HCT116 (cell line): ENCODE measurements around the gene INPP5B. TPM values are rescaled to one million over a fixed set of nuclear protein-coding genes. Genes with fewer than 3 reads are reported as not detected.

Experiments used
- ATAC-seq: fragments of 200-7000 bp; cut with Tn5 transposase; 2 replicates; pipeline ENCODE4 v1.9.1; 2020; ENCODE audit warnings: mild to moderate bottlenecking, moderate library complexity
- BruUV-seq: library from RNA; stranded (reverse); fragments of 400-500 nt; replicated peaks from 2 replicates; lab custom pipeline; 2021; lab: Mats Ljungman, UMichigan
- CTCF ChIA-PET: fragments of 300-600 bp; sonication (Branson Sonifier 250); formaldehyde crosslinking; loops from one replicate; lab custom pipeline; 2021; ENCODE audit warnings: antibody characterized with exemption; lab: Charles Lee
- POLR2A ChIA-PET: fragments of 300-600, 350-600 bp; sonication (Branson Sonifier 250); formaldehyde crosslinking; loops from one replicate; lab custom pipeline; 2021; ENCODE audit warnings: antibody characterized with exemption; lab: Charles Lee
- RAD21 ChIA-PET, 2 experiments: fragments of 300-600 bp; sonication (Branson Sonifier 250); formaldehyde crosslinking; loops; one replicate each; lab custom pipeline; 2023; ENCODE audit warnings: low total read pairs in 2 of 2; ENCODE audit not compliant: uncharacterized antibody in 2 of 2, unreplicated experiment in 2 of 2, low non-redundant PET in 1 of 2; lab: Charles Lee
- DNase-seq: peaks from one replicate; pipeline ENCODE4 v3.0.0-alpha.2; 2010; ENCODE audit warnings: low read depth, low spot score
- H2AFZ ChIP-seq: fragments of 200-600 bp; shearing (Covaris generic), sonication (generic); 2 replicates; pipeline ENCODE4 v1.6.1; 2017; ENCODE audit warnings: low read depth, mixed run types, mixed read lengths, antibody characterized with exemption, low read length; ENCODE audit not compliant: poor library complexity, severe bottlenecking
- H3K27ac ChIP-seq: 2 replicates; pipeline ENCODE4 v1.5.1; 2012; ENCODE audit warnings: low read depth, low read length
- H3K27me3 ChIP-seq: fragments of 200-600 bp; sonication (generic); 2 replicates; pipeline ENCODE4 v1.6.1; 2016; ENCODE audit warnings: mixed run types, low read length, mixed read lengths; ENCODE audit not compliant: insufficient read depth
- H3K36me3 ChIP-seq, 2 experiments: fragments of 200-500 bp in 1 of 2; fragments of 200-600 bp in 1 of 2; sonication (Bioruptor generic) in 1 of 2; sonication (generic) in 1 of 2; 2 replicates each; pipeline versions ENCODE4 v1.5.1 to v1.6.1; 2014 to 2016; ENCODE audit warnings: low read length in 2 of 2, inconsistent platforms in 1 of 2, mixed read lengths in 1 of 2, mixed run types in 1 of 2; ENCODE audit not compliant: insufficient read depth in 2 of 2, control insufficient read depth in 1 of 2
- H3K4me1 ChIP-seq, 2 experiments: fragments of 200-600 bp in 1 of 2; sonication (generic) in 1 of 2; 2 replicates each; pipeline versions ENCODE4 v1.5.1 to v1.6.1; 2012 to 2017; ENCODE audit warnings: low read length in 2 of 2, inconsistent platforms in 1 of 2, mild to moderate bottlenecking in 1 of 2, mixed read lengths in 1 of 2, mixed run types in 1 of 2, moderate library complexity in 1 of 2; ENCODE audit not compliant: insufficient read depth in 2 of 2, control insufficient read depth in 1 of 2
- H3K4me2 ChIP-seq: fragments of 200-600 bp; sonication (generic); 2 replicates; pipeline ENCODE4 v1.6.1; 2017; ENCODE audit warnings: mixed run types, low read length, mixed read lengths
- H3K4me3 ChIP-seq, 2 experiments: fragments of 200-600 bp in 1 of 2; sonication (generic) in 1 of 2; replicated peaks in 1 of 2; 2 replicates each; pipeline ENCODE4 v1.5.1; 2011 to 2016; ENCODE audit warnings: low read length in 2 of 2, control low read depth in 1 of 2, low read depth in 1 of 2, mild to moderate bottlenecking in 1 of 2, mixed read lengths in 1 of 2, mixed run types in 1 of 2
- H3K79me2 ChIP-seq: fragments of 200-600 bp; sonication (generic); 2 replicates; pipeline ENCODE4 v1.6.1; 2017; ENCODE audit warnings: mild to moderate bottlenecking, mixed run types, low read length, moderate library complexity, mixed read lengths; ENCODE audit not compliant: insufficient read depth
- H3K9ac ChIP-seq: fragments of 200-600 bp; sonication (generic); 2 replicates; pipeline ENCODE4 v1.6.1; 2016; ENCODE audit warnings: low read length, mixed read lengths
- H3K9me2 ChIP-seq: fragments of 200-600 bp; sonication (generic), shearing (Covaris generic); 2 replicates; pipeline ENCODE4 v1.6.1; 2017; ENCODE audit warnings: mixed run types, mild to moderate bottlenecking, moderate library complexity; ENCODE audit not compliant: insufficient read depth
- H3K9me3 ChIP-seq, 2 experiments: fragments of 200-500 bp in 1 of 2; fragments of 200-600 bp in 1 of 2; sonication (Bioruptor generic) in 1 of 2; sonication (generic) in 1 of 2; 2 replicates each; pipeline ENCODE4 v1.6.1; 2014 to 2017; ENCODE audit warnings: low read length in 2 of 2, mixed read lengths in 2 of 2, inconsistent platforms in 1 of 2, low read depth in 1 of 2, mild to moderate bottlenecking in 1 of 2, mixed run types in 1 of 2, moderate library complexity in 1 of 2; ENCODE audit not compliant: control insufficient read depth in 1 of 2, insufficient read depth in 1 of 2
- H4K20me1 ChIP-seq: fragments of 200-600 bp; sonication (generic), shearing (Covaris generic); 2 replicates; pipeline ENCODE4 v1.6.1; 2017; ENCODE audit warnings: mixed run types, mild to moderate bottlenecking, moderate library complexity; ENCODE audit not compliant: insufficient read depth
- EGR1 ChIP-seq: IDR thresholded peaks from 2 replicates; pipeline ENCODE4 v1.6.1; 2012; ENCODE audit warnings: low read depth
- ELF1 ChIP-seq: IDR thresholded peaks from 2 replicates; pipeline ENCODE4 v1.6.1; 2012; ENCODE audit warnings: low read depth, borderline replicate concordance
- EZH2phosphoT487 ChIP-seq: fragments of 200-600 bp; IDR thresholded peaks from 2 replicates; pipeline ENCODE4 v1.6.1; 2018; ENCODE audit warnings: antibody characterized with exemption, borderline replicate concordance
- FOSL1 ChIP-seq: IDR thresholded peaks from 2 replicates; pipeline ENCODE4 v1.6.1; 2012; ENCODE audit warnings: low read depth
- JUND ChIP-seq: IDR thresholded peaks from 2 replicates; pipeline ENCODE4 v1.6.1; 2012
- POLR2A ChIP-seq: IDR thresholded peaks from 2 replicates; pipeline ENCODE4 v1.7.0; 2011; ENCODE audit warnings: borderline replicate concordance; ENCODE audit not compliant: insufficient read depth, insufficient read length; ENCODE audit errors: extremely low read depth
- SRF ChIP-seq: IDR thresholded peaks from 2 replicates; pipeline ENCODE4 v1.6.1; 2012; ENCODE audit warnings: low read depth
- TCF7L2 ChIP-seq: IDR thresholded peaks from 2 replicates; pipeline ENCODE4 v1.7.0; 2011; ENCODE audit warnings: borderline replicate concordance, inconsistent platforms; ENCODE audit not compliant: insufficient read depth, insufficient read length; ENCODE audit errors: extremely low read depth
- YY1 ChIP-seq: IDR thresholded peaks from 2 replicates; pipeline ENCODE4 v1.6.1; 2011; ENCODE audit warnings: low read length, low read depth, moderate library complexity, mild to moderate bottlenecking; ENCODE audit not compliant: insufficient replicate concordance; ENCODE audit errors: extremely low read depth
- ZFX ChIP-seq: fragments of 450-650 bp; IDR thresholded peaks from 2 replicates; pipeline ENCODE4 v1.6.1; 2017
- intact Hi-C: fragments of 100-400 bp; cut with micrococcal nuclease; formaldehyde crosslinking; loops from 2 replicates; pipeline ENCODE4 v1.10.0; 2022
- total RNA-seq: library from RNA; stranded (reverse); gene quantifications from one replicate; pipeline ENCODE4 v1.2.1, GENCODE V29; 2021; ENCODE audit not compliant: unreplicated experiment
- TF ChIP-seq, protein P1 (sequence below): IDR thresholded peaks from 2 replicates; pipeline ENCODE4 v1.6.1; 2012
- TF ChIP-seq, protein P2 (sequence below): IDR thresholded peaks from 2 replicates; pipeline ENCODE4 v1.6.1; 2012
- TF ChIP-seq, protein P3 (sequence below): IDR thresholded peaks from 2 replicates; pipeline ENCODE4 v1.6.1; 2012; ENCODE audit warnings: low read depth
- TF ChIP-seq, protein P4 (sequence below), 3 experiments: fragments of 200-600 bp in 1 of 3; sonication (generic) in 1 of 3; IDR thresholded peaks in 2 of 3; conservative IDR thresholded peaks in 1 of 3; 2 replicates each; pipeline ENCODE4 v1.5.1; 2012 to 2017; ENCODE audit warnings: low read depth in 2 of 3, low read length in 2 of 3, antibody characterized with exemption in 1 of 3, borderline replicate concordance in 1 of 3, control low read depth in 1 of 3, mild to moderate bottlenecking in 1 of 3, mixed read lengths in 1 of 3, mixed run types in 1 of 3, moderate library complexity in 1 of 3; ENCODE audit not compliant: insufficient read depth in 1 of 3

Gene INPP5B
- total RNA-seq, 1 experiment from 2014 or later, result 20.8 TPM

DNA sequence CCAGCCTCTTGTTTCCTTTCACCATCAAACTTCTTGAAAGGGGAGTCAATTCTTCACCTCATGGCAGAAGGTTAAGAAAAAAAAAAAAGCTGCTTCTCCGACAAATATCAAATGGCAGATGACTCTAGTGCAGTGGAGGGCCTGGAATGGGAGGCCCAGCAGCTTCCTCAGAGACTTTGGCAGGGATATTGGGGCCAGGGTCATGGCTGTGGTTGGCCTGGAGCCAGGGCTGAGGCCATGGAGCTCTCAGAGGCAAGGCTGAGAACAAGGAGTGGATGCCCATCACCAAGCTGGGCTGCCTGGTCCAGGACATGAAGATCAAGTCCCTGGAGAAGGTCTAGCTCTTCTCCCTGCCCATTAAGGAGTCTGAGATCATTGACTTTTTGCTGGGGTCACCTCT lies 106.1 kb downstream of the INPP5B start:
- H3K4me1 ChIP-seq, result no peaks in the 10 kb centered on the region
- RAD21 ChIA-PET, result interaction anchor here in 1 of 2 experiments (0.7 kb wide), 1 partner anchor 332 kb away, joined by 3 read pairs; no protein-coding TSS in a partner anchor
- no peak overlapping the region for H2AFZ ChIP-seq
- H4K20me1 ChIP-seq, result no peaks in the 10 kb centered on the region
- TF ChIP-seq, protein P1, sequence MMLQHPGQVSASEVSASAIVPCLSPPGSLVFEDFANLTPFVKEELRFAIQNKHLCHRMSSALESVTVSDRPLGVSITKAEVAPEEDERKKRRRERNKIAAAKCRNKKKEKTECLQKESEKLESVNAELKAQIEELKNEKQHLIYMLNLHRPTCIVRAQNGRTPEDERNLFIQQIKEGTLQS, result no peak
- TF ChIP-seq, protein P2, sequence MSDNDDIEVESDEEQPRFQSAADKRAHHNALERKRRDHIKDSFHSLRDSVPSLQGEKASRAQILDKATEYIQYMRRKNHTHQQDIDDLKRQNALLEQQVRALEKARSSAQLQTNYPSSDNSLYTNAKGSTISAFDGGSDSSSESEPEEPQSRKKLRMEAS, result no peak
- TF ChIP-seq, protein P3, sequence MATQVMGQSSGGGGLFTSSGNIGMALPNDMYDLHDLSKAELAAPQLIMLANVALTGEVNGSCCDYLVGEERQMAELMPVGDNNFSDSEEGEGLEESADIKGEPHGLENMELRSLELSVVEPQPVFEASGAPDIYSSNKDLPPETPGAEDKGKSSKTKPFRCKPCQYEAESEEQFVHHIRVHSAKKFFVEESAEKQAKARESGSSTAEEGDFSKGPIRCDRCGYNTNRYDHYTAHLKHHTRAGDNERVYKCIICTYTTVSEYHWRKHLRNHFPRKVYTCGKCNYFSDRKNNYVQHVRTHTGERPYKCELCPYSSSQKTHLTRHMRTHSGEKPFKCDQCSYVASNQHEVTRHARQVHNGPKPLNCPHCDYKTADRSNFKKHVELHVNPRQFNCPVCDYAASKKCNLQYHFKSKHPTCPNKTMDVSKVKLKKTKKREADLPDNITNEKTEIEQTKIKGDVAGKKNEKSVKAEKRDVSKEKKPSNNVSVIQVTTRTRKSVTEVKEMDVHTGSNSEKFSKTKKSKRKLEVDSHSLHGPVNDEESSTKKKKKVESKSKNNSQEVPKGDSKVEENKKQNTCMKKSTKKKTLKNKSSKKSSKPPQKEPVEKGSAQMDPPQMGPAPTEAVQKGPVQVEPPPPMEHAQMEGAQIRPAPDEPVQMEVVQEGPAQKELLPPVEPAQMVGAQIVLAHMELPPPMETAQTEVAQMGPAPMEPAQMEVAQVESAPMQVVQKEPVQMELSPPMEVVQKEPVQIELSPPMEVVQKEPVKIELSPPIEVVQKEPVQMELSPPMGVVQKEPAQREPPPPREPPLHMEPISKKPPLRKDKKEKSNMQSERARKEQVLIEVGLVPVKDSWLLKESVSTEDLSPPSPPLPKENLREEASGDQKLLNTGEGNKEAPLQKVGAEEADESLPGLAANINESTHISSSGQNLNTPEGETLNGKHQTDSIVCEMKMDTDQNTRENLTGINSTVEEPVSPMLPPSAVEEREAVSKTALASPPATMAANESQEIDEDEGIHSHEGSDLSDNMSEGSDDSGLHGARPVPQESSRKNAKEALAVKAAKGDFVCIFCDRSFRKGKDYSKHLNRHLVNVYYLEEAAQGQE, result no peak
- TF ChIP-seq EGR1, result no peak
- no peak for TF ChIP-seq FOSL1
- no peak for TF ChIP-seq TCF7L2
- no peak for TF ChIP-seq SRF
- TF ChIP-seq, protein P4, sequence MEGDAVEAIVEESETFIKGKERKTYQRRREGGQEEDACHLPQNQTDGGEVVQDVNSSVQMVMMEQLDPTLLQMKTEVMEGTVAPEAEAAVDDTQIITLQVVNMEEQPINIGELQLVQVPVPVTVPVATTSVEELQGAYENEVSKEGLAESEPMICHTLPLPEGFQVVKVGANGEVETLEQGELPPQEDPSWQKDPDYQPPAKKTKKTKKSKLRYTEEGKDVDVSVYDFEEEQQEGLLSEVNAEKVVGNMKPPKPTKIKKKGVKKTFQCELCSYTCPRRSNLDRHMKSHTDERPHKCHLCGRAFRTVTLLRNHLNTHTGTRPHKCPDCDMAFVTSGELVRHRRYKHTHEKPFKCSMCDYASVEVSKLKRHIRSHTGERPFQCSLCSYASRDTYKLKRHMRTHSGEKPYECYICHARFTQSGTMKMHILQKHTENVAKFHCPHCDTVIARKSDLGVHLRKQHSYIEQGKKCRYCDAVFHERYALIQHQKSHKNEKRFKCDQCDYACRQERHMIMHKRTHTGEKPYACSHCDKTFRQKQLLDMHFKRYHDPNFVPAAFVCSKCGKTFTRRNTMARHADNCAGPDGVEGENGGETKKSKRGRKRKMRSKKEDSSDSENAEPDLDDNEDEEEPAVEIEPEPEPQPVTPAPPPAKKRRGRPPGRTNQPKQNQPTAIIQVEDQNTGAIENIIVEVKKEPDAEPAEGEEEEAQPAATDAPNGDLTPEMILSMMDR (IDR thresholded peaks at IDR 0.05 in 2 of 3, conservative IDR thresholded peaks at IDR 0.05 in 1 of 3; ENCODE audit: borderline replicate concordance in 1 of 3, insufficient read depth in 1 of 3, low read depth in 2 of 3, low read length in 2 of 3), result no peak
- TF ChIP-seq YY1, result no peak
- no peak for TF ChIP-seq JUND
- no peak for TF ChIP-seq ELF1
- no peak for TF ChIP-seq EZH2phosphoT487
- TF ChIP-seq ZFX, result no peak
- no peak for TF ChIP-seq POLR2A
- peaks cover 19 to 23% of the 10 kb centered on the region in 2 experiments; a peak in 3 of 4 replicates for H3K36me3 ChIP-seq
- H3K4me2 ChIP-seq, result no peak overlapping the region
- CTCF ChIA-PET, result no interaction called here
- no peaks in the 10 kb centered on the region for H3K9me2 ChIP-seq
- POLR2A ChIA-PET, result interaction anchor here (0.6 kb wide), 1 partner anchor 33 kb away, joined by 3 read pairs; the partner anchor contains the start of genes C1orf122 and YRDC
- DNase-seq (no peak), ATAC-seq (no peak)
- H3K4me3 ChIP-seq, result no peak overlapping the region
- intact Hi-C loops, result no loop called here
- no peaks in the 10 kb centered on the region for H3K9me3 ChIP-seq
- H3K9ac ChIP-seq, result no peak overlapping the region
- H3K27me3 ChIP-seq, result no peaks in the 10 kb centered on the region
- peaks cover 42% of the 10 kb centered on the region for H3K79me2 ChIP-seq
- BruUV-seq, result no TSS peak
- no peak overlapping the region for H3K27ac ChIP-seq
